Smooth muscle cell (in vitro differentiated cells): ENCODE measurements around the gene SMAD4. TPM values are rescaled to one million over a fixed set of nuclear protein-coding genes. Genes with fewer than 3 reads are reported as not detected.
"Not testable (repeated sequence)": the region's sequence is repeated elsewhere in the genome, so short reads cannot be mapped to it uniquely, and the experiment has no call there.

Source experiments
- DNase-seq: peaks from one replicate; lab custom pipeline; 2025; ENCODE audit not compliant: unreplicated experiment; lab: John Stamatoyannopoulos, UW
- H2AFZ ChIP-seq: fragments of 200-600 bp; sonication (generic); 2 replicates; pipeline ENCODE4 v1.6.0; 2016; ENCODE audit warnings: antibody characterized with exemption, low read depth, mild to moderate bottlenecking
- H3F3A ChIP-seq: fragments of 200-600 bp; sonication (generic); 2 replicates; pipeline ENCODE4 v1.6.0; 2017; ENCODE audit warnings: antibody characterized with exemption, low read depth
- H3K27ac ChIP-seq: fragments of 200-600 bp; sonication (generic); 2 replicates; pipeline ENCODE4 v1.5.1; 2016; ENCODE audit warnings: low read depth, mild to moderate bottlenecking
- H3K27me3 ChIP-seq: fragments of 200-600 bp; sonication (generic); 2 replicates; pipeline ENCODE4 v1.6.1; 2016; ENCODE audit warnings: low read depth, mild to moderate bottlenecking
- H3K36me3 ChIP-seq: fragments of 200-600 bp; sonication (generic); 2 replicates; pipeline ENCODE4 v1.5.1; 2016; ENCODE audit warnings: low read depth
- H3K4me1 ChIP-seq: fragments of 200-600 bp; sonication (generic); 2 replicates; pipeline ENCODE4 v1.5.1; 2016; ENCODE audit warnings: low read depth
- H3K4me2 ChIP-seq: fragments of 200-600 bp; sonication (generic); 2 replicates; pipeline ENCODE4 v1.6.0; 2016; ENCODE audit warnings: mild to moderate bottlenecking
- H3K4me3 ChIP-seq: fragments of 200-600 bp; sonication (generic); 2 replicates; pipeline ENCODE4 v1.5.1; 2016; ENCODE audit warnings: mild to moderate bottlenecking
- H3K79me2 ChIP-seq: fragments of 200-600 bp; sonication (generic); 2 replicates; pipeline ENCODE4 v1.6.0; 2016; ENCODE audit warnings: low read depth, mild to moderate bottlenecking
- H3K9ac ChIP-seq: fragments of 200-600 bp; sonication (generic); 2 replicates; pipeline ENCODE4 v1.6.0; 2016; ENCODE audit warnings: low read depth
- H3K9me3 ChIP-seq: fragments of 200-600 bp; sonication (generic); replicated peaks from 2 replicates; pipeline ENCODE4 v1.5.1; 2016; ENCODE audit warnings: low read depth
- H4K20me1 ChIP-seq: fragments of 200-600 bp; sonication (generic); 2 replicates; pipeline ENCODE4 v1.6.0; 2016; ENCODE audit warnings: low read depth
- CTCF ChIP-seq: fragments of 200-600 bp; sonication (generic); IDR thresholded peaks from 2 replicates; pipeline ENCODE4 v1.5.1; 2017; ENCODE audit warnings: borderline replicate concordance, mild to moderate bottlenecking, antibody characterized with exemption; ENCODE audit not compliant: insufficient read depth, poor library complexity, severe bottlenecking
- WGBS: methylation state at CpG from one replicate; pipeline ENCODE4 v1.1.7; 2016; ENCODE audit warnings: low lambda C conversion rate; 5-methylcytosine and 5-hydroxymethylcytosine counted together
- polyA plus RNA-seq: library from polyadenylated mRNA; unstranded; fragments of >200 nt; fragmentation: Nextera tagmentation; extraction: Ambion mirVana; gene quantifications from 2 replicates; pipeline ENCODE4 v1.2.1, GENCODE V29; 2016
- total RNA-seq: library from RNA; depleted of rRNA; stranded (reverse); fragments of >200 nt; gene quantifications from 2 replicates; pipeline ENCODE4 v1.2.3, GENCODE V29; 2014

SMAD4 gene
- total and polyA plus RNA-seq, 2 experiments from 2014 or later: 76.4 to 88.9 TPM

- DNase-seq: peak; percentile 25
- Histone ChIP-seq H3K27me3 (no peaks in the 10 kb centered on the region), H3K36me3 (no peaks in the 10 kb centered on the region), H3K4me1 (no peaks in the 10 kb centered on the region), H3F3A (no peaks in the 10 kb centered on the region), H3K4me2 (peak overlapping the region; percentile 83), H4K20me1 (no peaks in the 10 kb centered on the region), H3K4me3 (peak overlapping the region; percentile 36), H3K27ac (no peak overlapping the region), H3K9ac (no peak overlapping the region), H3K79me2 (no peaks in the 10 kb centered on the region), H3K9me3 (no peaks in the 10 kb centered on the region), H2AFZ (no peak overlapping the region)
- peak; percentile 97 for TF ChIP-seq CTCF
- WGBS: 37% methylated on average over 37 of the region's 42 CpGs
Observed at GRCh38 chr18:51110073-51110797, 80.2 kb downstream of the SMAD4 start.

GRCh38 chr18:51111633-51112355, 81.8 kb downstream of the SMAD4 start:
- H3K27ac ChIP-seq, DNase-seq, H3K9ac ChIP-seq, H3K4me1 ChIP-seq, H3F3A ChIP-seq, H3K79me2 ChIP-seq, H3K4me3 ChIP-seq, H4K20me1 ChIP-seq, H3K36me3 ChIP-seq, H2AFZ ChIP-seq, H3K4me2 ChIP-seq, H3K9me3 ChIP-seq, H3K27me3 ChIP-seq: not testable (repeated sequence)
- over 99% methylated on average over 24 of the region's 24 CpGs for WGBS

GRCh38 chr18:51116996-51117395, 87.0 kb downstream of the SMAD4 start:
- H3K4me3 ChIP-seq, H3K27me3 ChIP-seq, H3K9ac ChIP-seq, H3K36me3 ChIP-seq, H4K20me1 ChIP-seq, DNase-seq, H3K4me1 ChIP-seq, H3K4me2 ChIP-seq, H3K79me2 ChIP-seq, H2AFZ ChIP-seq, H3K27ac ChIP-seq, H3K9me3 ChIP-seq, H3F3A ChIP-seq: not testable (repeated sequence)
- WGBS: 96% methylated on average over 13 of the region's 25 CpGs

- not testable (repeated sequence) for H3K4me3 ChIP-seq, H3K9me3 ChIP-seq, H2AFZ ChIP-seq, H3K27ac ChIP-seq, H3K27me3 ChIP-seq, H3K79me2 ChIP-seq, H3K9ac ChIP-seq, H4K20me1 ChIP-seq, H3K4me1 ChIP-seq, H3K4me2 ChIP-seq, H3F3A ChIP-seq, DNase-seq, H3K36me3 ChIP-seq
- 97% methylated on average over 11 of the region's 11 CpGs for WGBS
Observed at GRCh38 chr18:51119561-51119960, 89.5 kb downstream of the SMAD4 start.

GRCh38 chr18:51119976-51120375, 90.0 kb downstream of the SMAD4 start:
- H3K79me2 ChIP-seq, H3K4me3 ChIP-seq, H3K9ac ChIP-seq, H2AFZ ChIP-seq, H3K27ac ChIP-seq, DNase-seq, H3F3A ChIP-seq, H3K4me1 ChIP-seq, H3K27me3 ChIP-seq, H3K4me2 ChIP-seq, H3K36me3 ChIP-seq, H4K20me1 ChIP-seq, H3K9me3 ChIP-seq: not testable (repeated sequence)
- 98% methylated on average over 16 of the region's 16 CpGs for WGBS
